Measurements from ENCODE around the gene CNGA3.

GRCh38 chr2:98310010-98310409 is 36.2 kb upstream of the CNGA3 start:
- TF ChIP-seq CTCF (IDR thresholded peaks at IDR 0.05) (no peak), POLR2A (IDR thresholded peaks at IDR 0.05) (no peak)

All from prostate gland (tissue), 2 donors.